RPMI8226 (cell line): ENCODE data around the gene G0S2.

Experiments
- DNase-seq: peaks from one replicate; pipeline ENCODE4 v3.0.0-alpha.2; 2015

G0S2 gene, protein sequence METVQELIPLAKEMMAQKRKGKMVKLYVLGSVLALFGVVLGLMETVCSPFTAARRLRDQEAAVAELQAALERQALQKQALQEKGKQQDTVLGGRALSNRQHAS

DNA sequence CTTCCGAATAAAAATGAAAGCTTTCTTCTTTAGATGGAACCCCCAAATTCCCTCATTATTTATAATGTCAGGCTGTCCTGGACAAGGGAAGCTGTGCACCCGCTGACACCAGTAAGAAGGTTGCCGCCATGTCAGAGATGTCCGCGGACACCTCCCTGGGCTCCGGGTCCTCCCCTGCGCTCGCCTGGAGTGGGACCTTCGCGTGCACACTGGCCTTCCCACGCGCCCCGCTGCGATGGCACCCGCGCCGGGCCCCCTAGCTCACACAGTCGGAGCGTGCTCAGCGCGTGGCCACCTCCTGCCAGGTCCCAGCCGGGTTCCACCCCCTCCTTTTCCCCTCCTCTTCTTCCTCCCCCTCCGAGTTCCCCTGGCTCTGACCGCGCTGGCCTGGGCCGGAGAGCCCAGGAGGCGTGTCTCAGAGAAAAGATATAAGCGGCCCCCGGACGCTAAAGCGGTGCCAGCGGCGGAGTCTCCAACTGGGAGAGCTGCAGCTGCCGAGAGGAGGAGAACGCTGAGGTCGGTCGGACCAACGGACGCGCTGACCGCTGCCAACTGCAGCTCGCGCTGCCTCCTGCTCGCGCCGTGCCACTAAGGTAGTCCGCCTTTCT is at the start of gene G0S2:
TSS of gene G0S2 (plus strand) at position 456 of the 608 bp plus-strand sequence. CDS start 273 bp downstream, outside the sequence.
- DNase-seq, result peak; percentile 72

DNA sequence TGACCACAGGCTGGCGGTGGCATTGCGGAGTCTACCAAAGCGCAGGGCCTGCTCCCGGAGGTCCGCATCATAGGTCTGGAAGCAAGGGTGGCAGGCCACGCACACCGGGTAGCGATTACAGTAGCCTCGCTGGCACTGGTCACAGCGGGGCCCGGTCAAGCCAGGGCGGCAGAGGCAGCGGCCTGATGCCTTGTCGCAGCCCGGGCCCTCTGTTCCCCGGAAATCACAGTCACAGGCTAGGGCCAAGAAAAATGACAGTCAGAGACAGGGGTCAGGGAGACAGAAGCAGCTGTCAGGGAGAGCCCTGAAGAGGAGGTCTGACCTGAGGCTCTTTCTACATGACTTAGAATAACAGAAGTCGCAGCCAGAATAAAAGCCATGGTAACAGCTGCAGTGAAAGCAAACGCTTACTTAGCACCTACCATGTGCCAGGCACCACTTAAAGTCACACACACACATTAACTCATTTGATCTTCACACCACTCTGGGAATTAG is 49.4 kb upstream of the G0S2 start:
- peak; percentile 39 for DNase-seq

DNA sequence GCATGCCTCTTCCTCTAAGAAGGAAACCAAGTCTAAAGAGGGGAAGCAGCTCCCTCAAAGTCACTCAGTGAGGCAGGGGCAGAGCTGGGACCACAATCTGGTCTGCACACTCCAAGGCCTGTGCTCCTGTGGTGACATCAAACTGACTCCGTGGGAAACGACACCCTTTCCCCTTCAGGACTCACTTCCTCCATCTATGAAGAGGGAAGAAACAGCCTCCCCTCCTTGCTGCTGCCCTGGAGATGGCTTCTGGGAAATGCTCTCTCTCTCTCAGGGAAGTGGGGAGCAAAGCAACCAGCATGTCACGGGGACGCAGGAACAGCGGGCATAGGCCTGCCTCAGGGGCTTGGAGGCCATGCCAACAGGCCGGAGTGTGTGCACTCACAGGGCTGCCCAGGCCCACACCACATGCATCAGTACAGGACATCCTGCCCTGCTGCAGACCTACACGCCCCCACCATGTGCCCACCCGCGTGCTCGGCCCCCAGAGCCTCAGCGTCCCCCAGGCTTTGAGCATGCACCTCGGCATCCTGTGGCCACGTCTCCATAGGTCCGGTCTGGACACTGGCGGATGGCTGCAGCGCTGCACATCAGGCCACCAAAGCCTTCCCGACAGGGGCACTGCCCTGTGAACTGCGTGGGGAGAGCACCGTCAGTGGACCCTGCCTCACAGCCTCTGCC is 48.7 kb upstream of the G0S2 start:
- no peak for DNase-seq

DNA sequence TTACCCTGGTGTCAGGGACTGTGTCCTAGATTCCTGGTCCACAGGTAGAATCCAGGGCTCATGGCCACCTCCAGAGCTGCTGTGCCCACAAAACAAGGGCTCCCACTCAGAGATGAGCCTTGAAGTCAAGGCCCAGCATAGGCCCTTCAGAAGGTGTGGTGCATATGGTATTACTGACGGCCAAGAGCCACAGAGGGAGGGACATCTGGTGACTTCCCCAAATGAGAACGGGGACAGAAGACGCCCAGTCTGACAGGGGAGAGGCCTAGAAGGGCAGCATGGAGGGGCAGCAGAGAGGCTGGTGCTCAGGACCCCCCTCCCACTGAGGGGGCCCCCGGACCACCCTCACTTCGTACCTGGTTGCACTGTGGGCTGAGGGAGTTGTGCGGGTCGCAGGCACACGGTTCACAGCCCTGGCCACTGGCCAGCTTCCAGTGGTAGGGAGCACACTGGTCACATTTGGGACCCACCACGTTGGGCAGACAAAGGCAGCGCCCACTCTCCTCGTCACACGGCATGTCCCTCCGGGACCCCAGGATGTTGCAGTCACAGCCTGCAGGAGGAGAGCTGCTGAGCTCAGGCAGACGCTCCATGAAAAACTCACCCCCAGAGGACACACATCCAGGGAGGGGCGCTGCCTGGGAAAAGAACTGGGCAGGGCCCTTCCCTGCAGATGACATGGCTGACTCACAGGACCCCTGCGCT is 48.0 kb upstream of the G0S2 start:
- DNase-seq, result no peak

DNA sequence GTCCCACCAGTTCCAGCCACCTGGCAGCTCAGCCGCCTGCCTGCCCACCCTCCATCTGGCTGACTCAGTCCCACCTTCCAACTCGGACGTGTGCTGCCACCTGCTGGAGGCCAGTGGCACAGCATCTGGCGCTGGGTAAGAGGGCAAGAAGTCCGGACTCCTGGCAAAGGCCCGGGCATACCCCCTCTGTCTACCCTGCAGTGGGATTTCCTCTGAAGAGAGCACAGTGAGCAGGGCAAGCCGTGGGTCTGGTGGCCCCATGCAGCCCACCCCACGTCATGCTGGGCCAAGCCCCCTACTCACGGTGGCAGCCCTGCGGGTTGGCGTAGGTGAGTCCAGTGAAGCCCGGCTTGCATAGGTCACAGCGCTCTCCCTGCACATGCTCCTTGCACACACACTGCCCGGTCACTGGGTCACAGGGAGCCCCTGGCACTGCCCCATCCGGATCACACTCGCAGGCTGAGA is 47.4 kb upstream of the G0S2 start:
- peak; percentile 78 for DNase-seq

DNA sequence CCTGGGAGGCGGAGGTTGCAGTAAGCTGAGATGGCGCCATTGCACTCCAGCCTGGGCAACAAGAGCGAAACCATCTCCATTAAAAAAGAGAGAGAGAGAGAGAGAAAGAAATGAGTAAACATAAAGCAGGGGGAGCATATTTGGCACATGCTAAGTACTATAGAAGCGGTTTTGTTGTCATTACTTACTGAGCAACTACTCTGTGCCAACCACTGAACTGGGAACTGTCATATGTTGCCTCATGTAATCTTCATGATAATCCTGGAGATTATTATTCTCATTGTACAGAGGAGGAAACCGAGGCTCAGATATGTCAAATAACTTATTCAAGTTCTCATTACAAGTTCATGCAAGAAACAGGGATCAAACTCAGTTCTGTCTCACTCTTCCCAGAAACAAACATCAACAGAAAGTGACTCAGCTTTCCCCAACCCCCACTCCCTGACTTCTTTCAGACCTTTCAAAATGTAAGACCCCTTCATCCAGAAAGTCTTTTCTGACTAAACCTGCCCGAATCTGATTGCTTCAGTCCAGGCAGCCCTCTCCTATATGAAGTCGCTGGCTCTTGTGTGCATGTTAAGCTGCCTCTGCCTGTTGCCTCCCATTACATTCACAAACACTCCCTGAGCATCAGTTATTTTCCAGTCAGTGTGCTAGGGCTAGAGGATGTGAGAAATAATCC is 46.5 kb upstream of the G0S2 start:
- no peak for DNase-seq

DNA sequence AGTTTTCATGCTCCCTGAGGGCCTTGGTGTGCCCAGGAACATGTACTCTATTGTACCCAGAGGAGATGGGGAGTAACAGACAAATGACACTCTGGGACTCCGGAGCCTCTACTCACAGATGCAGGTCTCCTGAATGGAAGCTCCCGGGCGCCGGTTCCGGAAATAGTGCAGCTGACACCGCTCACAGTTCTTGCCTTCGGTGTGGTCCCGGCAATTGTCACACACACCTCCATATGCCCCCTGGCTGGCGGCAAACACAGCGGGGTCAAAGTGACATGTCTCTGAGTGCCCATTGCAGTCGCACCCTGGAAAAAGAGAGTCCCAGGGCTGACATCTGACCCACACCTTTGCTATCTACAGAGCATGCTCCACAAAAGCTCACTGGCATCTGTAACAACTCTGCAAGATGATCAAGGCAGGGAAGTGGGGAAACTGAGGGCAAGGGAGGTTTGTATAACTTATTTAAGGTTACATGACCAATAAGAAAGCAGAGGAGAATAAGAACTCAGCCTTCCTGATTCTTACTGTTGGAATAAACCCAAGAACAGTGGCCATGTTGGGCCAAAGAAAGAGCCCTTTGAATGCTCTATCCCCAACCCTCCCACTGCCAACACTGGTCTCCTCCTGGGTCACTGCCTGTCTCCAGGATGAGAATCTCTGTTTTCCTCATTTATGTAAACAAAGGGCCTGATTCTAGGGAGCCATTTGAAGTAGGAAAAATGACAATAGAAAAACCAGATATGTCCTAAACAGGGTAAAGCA is 45.4 kb upstream of the G0S2 start:
- no peak for DNase-seq

DNA sequence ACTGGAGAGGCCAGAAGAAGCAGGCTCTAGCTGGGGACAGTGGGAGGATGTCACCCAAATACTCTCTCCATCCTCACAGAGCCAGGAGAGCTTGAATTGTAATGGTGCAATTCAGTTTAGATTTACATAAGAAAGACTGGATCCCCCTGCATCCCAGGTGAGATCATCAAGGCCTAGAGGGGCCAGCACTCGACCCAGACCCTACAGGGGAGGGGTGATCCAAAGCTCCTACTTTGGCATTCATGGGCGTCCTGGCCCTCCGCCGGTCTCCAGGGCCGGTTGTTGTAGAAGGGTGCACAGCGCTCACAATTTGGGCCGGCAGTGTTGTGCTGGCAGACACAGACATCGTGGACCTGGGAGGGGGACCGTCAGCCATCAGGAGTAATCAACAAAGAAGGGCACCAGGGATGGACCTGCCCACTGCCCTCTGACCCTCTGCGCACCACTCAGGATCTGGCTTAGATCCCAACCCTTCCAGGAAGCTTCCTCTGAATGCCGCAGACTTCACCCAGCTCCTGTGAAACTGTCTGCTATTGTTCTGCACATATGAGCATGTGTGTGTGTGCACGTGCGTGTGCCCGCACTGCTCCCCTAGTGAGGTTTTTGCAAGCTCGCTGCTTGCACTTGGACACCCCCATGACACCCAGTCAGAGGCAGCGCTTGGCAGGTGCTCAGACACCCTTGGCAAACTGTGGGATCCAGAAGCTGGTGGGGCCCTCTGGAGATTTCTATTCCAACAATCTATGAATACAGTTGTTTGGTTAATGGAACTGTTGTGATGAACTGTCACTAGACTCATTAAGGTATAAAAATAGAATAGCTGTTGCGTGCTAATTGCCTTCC is 44.6 kb upstream of the G0S2 start:
- no peak for DNase-seq

DNA sequence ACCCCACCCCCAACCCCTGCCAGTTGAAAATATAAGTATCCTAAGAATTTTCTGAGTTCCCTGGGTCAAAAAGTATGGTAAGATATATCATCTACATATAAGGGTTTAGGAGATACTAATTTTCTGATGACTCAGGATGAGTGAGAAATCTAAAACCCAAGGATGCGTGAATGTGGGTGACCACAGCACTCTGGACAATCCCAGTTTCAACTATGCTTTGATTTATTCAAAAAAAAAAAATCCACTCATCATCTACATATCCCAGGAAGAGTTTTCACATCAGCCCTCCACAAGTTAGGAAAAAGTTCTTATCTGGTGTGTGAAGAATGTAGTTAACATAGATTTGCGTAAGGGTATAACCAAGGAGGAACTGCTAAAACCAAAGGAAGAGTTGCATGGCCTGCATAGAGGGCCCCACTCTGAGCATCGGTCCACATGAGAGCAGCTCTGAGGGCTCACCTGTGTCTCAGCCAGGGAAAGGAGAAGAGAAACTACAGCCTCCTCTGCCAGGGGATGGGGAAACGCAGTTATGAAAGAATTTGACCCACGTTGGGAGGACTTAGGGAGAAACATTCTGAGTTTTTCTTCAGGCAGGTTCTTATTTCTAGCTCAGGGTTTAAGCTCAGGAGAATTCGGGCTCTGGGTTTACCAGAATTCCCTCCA is 41.7 kb upstream of the G0S2 start:
- DNase-seq, result peak; percentile 78

DNA sequence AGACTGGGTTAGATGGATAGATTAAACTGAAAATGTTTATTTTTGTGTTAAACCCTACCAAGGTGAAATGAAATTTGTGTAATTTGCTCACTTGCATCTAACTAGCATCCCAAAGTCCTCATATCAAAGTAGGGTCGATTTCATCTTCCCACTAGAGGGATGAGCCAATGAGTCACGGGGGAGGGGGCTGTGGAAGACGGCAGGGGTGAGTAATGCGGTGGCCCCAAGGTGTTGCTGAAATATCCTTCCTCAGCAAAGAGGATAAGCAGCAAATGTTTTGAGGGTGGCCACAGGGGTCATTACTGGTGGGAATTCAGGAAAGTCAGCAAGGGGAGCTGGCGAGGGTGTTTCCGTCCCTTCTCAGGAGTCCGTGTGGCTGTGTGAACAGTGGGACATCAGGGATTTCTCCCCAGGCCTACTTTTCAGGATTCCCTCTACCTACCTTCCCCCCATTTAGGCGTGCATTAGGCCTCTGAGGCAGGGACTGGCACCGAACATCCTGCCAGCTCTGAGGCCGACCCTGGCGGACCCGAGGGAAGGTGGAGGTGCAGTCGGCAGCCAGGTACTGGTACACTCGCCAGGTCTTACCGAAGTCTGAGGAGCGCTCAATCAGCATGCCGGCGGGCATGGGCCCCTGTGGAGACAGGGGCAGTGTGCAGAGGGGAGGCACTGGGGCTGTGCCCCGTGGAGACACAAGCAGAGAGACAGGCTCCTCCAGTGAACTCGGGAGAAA is 41.0 kb upstream of the G0S2 start:
- no peak for DNase-seq

DNA sequence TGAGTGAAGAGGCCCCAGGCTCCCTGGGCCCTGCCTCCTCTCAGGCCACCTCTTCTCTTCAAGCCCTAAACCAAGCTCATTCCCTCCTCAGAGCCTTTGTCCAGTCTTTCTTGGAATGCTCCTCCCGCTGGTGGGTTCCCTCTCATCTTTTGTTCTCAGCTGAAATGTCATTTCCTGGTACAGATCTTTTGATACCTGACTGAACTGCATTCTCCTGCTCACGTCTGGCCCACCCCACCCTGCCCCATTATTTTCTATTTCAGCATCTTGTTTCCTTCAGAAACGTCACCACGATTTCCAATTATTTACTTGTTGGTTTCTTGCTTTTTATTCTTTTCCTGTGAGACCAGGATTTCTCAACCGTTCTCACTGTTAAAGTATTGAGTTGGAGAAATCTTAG is 39.4 kb upstream of the G0S2 start:
- DNase-seq, result no peak

DNA sequence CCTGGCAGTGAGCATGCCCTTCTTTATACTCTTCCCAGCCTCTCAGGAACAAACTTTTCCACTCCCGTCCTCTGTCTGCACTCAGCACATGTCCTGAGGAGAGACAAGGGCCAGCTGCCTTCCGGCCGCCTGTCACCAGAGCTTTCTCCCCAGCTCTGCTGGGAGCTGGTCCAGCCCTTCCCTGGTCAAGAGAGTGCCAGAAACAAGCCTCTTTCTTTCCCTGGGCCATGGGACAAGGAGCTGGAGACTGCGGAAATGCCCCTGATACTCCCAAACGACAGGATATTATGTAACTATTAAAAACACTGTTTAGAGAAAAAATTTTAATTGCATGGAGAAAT is 33.4 kb upstream of the G0S2 start:
- DNase-seq, result no peak

DNA sequence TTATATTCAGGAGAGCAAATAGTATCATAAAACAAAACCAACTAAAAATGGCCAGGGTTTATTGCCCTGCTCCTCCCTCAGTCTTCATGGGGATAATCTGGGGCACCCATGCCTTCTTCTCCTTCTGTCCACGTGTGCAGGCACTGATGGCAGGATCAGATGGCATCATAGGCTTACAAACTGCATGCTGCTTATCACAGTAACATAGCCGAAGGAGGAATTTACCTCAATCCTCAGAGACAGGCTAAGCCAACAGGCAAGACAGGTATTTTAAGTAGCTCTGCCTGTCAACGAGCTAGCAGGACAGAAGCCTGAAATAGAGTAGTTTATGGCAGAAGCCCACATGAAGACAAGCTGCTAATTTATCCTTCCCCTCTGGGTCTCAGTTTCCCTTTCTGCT is 32.4 kb upstream of the G0S2 start:
- DNase-seq, result no peak

DNA sequence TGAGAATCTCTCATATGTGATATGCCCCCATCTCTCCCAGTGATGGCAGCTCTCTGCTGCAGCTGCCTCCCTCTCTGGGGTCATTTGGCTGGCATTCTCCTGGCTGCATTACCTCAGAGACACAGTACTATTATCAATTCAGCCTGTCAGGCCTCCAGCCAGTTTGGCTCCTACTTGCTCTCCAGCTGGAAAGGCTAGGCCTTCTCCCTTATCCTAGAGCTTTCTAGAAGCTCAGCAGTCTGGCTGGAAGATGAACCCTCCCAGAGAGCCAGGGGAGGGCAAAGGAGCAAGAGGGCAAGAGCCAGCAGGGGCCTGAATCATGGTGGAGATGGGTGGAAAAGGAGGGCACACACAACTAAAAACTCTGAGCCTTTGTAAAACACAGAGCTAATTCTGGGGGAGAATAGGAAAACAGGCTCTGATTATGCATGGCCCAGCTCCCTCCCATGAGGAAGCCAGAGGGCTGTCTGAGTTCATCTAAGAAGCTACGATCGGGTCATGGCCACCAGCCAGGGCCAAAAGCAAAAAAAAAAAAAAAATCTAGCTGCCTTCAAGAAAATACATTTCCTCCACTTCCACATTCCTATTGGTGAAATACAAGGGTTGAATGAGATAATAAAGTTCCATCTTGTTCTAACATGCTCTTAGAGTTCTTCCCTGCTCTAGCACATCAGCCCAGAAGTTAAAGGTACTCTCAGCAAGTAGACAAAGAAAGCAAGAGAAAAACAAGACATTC is 31.8 kb upstream of the G0S2 start:
- DNase-seq, result no peak

DNA sequence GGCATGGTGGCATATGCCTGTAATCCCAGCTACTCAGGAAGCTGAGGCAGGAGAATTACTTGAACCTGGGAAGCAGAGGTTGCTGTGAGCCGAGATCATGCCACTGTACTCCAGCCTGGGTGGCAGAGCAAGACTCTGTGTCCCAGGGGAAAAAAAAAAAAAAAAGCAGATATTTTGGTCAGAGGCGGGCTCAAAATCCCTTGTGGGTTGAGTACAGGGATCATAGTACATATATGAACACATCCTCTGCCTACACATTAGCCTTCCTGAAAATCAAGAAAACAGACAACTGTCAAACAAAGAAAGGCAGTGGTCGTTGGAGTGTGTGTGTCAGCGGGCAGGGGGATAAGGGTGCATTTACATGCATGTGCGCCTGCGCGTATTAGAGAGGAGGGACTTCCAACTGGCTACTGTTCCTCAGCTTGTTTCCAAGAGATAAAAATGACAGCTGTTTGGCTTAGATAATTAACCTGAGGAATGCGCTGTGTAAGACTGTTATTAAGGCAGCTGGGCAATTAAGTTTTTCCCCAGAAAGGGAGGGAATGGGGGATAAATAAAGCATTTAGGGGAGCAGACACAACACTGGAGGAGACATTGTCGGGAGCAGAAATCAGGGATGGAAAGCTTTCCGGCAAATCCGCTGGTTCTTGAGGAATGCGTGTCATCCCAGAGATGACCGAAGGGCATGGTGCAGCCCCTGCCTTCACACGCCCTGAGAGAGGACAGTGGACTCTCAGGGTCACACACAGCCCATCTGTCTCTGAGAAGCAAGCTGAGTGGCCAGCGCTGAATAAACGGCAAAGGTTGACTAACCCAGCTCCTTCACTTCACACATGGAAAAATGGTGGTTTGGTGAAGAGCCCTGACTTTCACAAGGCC is 29.4 kb upstream of the G0S2 start:
- no peak for DNase-seq

DNA sequence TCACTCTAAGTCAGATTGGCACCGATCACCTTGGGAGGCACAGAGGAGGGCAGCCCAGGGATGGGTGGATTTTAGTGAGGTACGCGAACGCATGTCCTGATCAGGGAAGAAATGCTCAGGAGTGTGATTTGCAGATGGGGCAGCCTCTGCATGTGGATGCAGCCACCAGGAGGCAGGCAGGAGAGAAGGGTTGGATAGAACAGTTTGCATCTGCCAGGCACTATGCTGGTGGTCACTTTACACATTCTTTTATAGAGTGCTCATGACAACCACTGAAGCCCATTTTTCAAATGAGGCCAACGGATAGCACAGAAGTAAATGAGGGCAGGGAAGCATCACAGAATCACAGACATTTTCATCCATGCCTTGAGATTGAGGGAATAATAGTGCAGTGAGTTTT is 28.7 kb upstream of the G0S2 start:
- no peak for DNase-seq

DNA sequence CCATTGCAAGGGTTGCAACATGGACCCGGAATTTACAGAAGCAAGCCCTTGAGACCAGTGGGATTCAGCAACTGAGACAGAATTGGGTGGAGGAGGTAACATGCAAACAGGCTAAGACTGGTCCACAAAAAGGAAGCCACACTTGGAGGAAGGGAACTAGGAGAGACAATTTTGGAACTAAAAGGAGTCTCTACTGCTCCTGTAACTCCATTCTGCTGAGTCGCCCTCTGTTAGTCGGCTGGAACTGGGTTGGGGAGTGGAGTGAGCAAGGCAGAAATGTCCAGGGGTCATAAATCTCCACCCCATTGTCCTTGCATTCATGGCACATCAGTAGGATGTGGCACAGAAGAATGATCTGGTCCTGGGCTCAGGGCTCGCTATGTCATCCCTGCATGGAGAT is 28.1 kb upstream of the G0S2 start:
- DNase-seq, result no peak

DNA sequence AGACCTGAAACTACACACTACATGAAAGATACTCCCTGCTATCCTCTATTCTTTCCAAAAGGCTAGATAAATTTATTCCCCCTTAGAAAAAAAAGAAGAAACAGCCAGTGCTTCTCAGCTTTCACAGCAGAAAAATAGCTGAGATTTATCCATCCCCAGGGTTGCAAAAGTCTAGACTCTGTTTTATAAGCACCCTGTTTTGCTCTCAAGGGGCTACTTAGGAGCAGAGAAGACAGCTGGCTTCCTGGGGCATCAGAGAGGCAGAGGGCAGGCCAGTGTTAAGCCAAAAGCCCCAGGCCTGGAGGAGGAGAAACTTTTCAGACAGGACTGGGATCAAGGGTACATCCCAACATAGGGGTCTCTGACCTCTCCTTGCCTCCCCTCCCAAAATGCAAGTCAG is 26.9 kb upstream of the G0S2 start:
- no peak for DNase-seq
